ENCODE measurements around the gene SMPDL3B. TPM values are rescaled to one million over a fixed set of nuclear protein-coding genes. Genes with fewer than 3 reads are reported as not detected.
A peak's percentile ranks its signal among the peaks of the same experiment; 100 is the strongest.

Gene SMPDL3B
- total RNA-seq, 1 donor from 2014 or later, result not detected

DNA sequence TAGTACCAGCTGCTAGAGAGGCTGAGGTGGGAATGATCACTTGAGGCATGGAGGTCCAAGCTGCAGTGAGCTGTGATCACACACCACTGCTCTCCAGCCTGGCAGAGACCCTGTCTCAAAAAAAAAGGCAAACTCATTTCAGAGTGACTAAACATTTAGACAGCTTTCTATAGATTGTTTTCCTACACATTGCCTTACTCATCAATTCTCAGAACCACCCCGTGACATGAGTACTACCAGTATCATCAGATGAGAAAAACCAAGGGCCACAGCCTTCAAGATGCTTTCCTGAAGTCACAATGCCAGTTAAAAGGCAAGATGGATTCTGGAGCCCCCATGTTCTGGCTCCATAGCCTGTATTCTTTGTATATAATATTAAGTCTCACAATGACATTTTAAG, 22.4 kb upstream of the SMPDL3B start:
- H3K27ac Mint-ChIP-seq (ENCODE audit: unreplicated experiment), result no peak overlapping the region
- peaks cover 9% of the 10 kb centered on the region for H3K4me1 Mint-ChIP-seq (ENCODE audit: unreplicated experiment)
- H3K27me3 Mint-ChIP-seq (ENCODE audit: unreplicated experiment), result peaks cover 3% of the 10 kb centered on the region
- no peaks in the 10 kb centered on the region for H3K9me3 Mint-ChIP-seq (ENCODE audit: unreplicated experiment)
- peaks cover 11% of the 10 kb centered on the region for H3K36me3 Mint-ChIP-seq (ENCODE audit: unreplicated experiment)
- DNase-seq (ENCODE audit: extremely low spot score, unreplicated experiment), result no peak
- TF ChIP-seq, protein P1, sequence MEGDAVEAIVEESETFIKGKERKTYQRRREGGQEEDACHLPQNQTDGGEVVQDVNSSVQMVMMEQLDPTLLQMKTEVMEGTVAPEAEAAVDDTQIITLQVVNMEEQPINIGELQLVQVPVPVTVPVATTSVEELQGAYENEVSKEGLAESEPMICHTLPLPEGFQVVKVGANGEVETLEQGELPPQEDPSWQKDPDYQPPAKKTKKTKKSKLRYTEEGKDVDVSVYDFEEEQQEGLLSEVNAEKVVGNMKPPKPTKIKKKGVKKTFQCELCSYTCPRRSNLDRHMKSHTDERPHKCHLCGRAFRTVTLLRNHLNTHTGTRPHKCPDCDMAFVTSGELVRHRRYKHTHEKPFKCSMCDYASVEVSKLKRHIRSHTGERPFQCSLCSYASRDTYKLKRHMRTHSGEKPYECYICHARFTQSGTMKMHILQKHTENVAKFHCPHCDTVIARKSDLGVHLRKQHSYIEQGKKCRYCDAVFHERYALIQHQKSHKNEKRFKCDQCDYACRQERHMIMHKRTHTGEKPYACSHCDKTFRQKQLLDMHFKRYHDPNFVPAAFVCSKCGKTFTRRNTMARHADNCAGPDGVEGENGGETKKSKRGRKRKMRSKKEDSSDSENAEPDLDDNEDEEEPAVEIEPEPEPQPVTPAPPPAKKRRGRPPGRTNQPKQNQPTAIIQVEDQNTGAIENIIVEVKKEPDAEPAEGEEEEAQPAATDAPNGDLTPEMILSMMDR (IDR thresholded peaks at IDR 0.05), result no peak
- H3K4me3 Mint-ChIP-seq (ENCODE audit: unreplicated experiment), result no peak overlapping the region

DNA sequence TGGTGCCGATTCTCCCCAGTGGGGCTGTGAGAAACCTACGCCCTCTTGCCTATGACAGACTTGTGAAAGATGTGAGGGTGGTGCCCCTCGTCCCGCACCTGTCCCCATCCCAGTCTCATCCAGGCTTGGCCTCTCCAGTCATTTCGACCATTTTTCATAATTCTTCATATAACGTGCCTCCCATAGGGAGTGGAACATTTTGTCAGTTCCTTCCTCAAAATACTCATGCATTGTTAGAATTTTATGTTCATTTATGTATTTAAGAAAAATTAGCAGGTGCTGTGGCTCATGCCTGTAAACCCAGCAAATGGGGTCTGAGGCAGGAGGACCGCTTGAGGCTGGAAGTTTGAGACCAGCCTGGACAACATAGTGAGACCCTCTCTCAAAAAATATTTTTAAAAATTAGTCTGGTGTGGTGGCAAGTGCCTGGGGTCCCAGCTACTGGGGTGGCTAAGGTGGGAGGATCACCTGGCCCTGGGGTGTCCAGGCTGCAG, 19.7 kb upstream of the SMPDL3B start:
- H3K27me3 Mint-ChIP-seq (ENCODE audit: unreplicated experiment), result peaks cover 20% of the 10 kb centered on the region
- H3K9me3 Mint-ChIP-seq (ENCODE audit: unreplicated experiment), result no peaks in the 10 kb centered on the region
- TF ChIP-seq, protein P1 (IDR thresholded peaks at IDR 0.05), result no peak
- H3K36me3 Mint-ChIP-seq (ENCODE audit: unreplicated experiment), result peaks cover 9% of the 10 kb centered on the region
- peaks cover 9% of the 10 kb centered on the region for H3K4me1 Mint-ChIP-seq (ENCODE audit: unreplicated experiment)
- peak overlapping the region; percentile 100 for H3K4me3 Mint-ChIP-seq (ENCODE audit: unreplicated experiment)
- H3K27ac Mint-ChIP-seq (ENCODE audit: unreplicated experiment), result peak overlapping the region; percentile 96
- no peak for DNase-seq (ENCODE audit: extremely low spot score, unreplicated experiment)

DNA sequence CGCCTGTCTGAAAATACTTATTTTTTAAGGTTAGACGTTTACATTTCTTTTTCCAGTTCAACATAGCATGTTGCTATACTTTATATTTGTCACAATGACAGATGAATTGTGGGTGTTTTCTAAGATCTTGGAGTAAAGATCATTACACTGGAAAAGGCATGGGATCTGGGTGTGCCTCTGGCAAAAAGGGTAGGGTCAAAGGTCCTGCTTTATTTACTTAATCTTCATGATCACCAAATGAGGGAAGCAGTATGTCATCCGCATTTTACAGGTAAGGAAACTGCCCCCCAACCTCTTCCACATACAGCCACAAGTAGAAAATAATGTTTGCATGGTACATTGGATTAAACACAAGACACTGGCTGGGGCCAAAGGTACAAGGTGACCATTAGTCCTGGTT, 12.5 kb upstream of the SMPDL3B start:
- Mint-ChIP-seq H3K27me3 (ENCODE audit: unreplicated experiment) (peaks cover 25% of the 10 kb centered on the region), H3K27ac (ENCODE audit: unreplicated experiment) (no peak overlapping the region), H3K4me3 (ENCODE audit: unreplicated experiment) (no peak overlapping the region), H3K36me3 (ENCODE audit: unreplicated experiment) (no peaks in the 10 kb centered on the region), H3K9me3 (ENCODE audit: unreplicated experiment) (no peaks in the 10 kb centered on the region), H3K4me1 (ENCODE audit: unreplicated experiment) (no peaks in the 10 kb centered on the region)
- TF ChIP-seq, protein P1 (IDR thresholded peaks at IDR 0.05), result no peak
- no peak for DNase-seq (ENCODE audit: extremely low spot score, unreplicated experiment)

DNA sequence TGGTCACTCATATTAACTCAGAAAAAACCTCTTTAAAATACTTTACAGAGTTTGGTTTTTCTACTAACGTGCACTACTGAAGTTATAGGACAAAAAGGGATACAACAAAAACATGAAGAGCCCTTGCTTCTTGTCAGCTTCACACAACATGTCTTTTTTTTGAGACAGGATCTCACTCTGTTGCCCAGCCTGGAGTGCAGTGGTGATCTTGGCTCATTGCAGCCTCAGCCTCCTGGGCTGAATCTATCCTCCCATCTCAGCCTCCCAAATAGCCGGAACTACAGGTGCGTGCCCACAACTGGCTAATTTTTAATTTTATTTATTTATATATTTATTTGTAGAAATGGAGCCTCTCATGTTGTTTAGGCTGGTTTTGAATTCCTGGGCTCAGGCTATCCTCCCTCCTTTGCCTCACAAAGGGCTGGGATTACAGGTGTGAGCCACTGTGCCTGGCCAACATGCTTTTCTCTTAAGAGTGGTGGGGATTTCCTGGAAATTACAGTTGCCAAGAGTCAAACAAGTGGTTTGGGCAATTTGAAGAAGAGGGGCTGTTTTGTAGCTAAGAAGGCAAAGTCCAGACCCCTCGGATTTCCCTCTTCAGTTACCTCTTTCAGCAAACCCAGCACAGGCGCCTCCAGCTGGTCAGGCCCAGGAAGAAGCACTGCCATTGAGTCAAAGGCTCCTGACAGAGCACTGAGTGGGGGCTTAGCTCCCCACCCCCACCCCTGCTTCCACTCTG, 6.4 kb upstream of the SMPDL3B start:
- Mint-ChIP-seq H3K27ac (ENCODE audit: unreplicated experiment) (no peak overlapping the region), H3K9me3 (ENCODE audit: unreplicated experiment) (no peaks in the 10 kb centered on the region), H3K36me3 (ENCODE audit: unreplicated experiment) (no peaks in the 10 kb centered on the region), H3K4me1 (ENCODE audit: unreplicated experiment) (no peaks in the 10 kb centered on the region), H3K4me3 (ENCODE audit: unreplicated experiment) (no peak overlapping the region), H3K27me3 (ENCODE audit: unreplicated experiment) (peaks cover 13% of the 10 kb centered on the region)
- no peak for DNase-seq (ENCODE audit: extremely low spot score, unreplicated experiment)
- TF ChIP-seq, protein P1 (IDR thresholded peaks at IDR 0.05), result no peak

DNA sequence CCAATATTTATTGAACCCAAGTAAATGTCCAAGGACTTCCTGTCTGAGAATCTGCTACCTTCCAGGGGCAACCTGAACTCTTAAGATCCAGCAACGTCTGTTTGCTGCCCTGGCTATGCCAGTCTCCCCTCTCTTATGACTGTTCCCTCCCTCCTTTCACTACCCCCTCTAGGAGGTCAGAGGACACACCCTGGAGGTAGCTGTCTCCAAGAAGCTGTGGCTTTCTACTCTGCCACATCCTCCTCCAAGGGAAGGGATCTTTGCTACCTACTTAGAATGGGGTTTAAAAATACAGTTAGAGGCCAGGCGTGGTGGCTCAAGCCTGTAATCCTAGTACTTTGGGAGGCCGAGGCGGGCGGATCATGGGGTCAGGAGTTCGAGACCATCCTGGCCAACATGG, 3.6 kb upstream of the SMPDL3B start:
- TF ChIP-seq, protein P1 (IDR thresholded peaks at IDR 0.05), result no peak
- Mint-ChIP-seq H3K27ac (ENCODE audit: unreplicated experiment) (no peak overlapping the region), H3K4me3 (ENCODE audit: unreplicated experiment) (no peak overlapping the region), H3K9me3 (ENCODE audit: unreplicated experiment) (no peaks in the 10 kb centered on the region), H3K27me3 (ENCODE audit: unreplicated experiment) (peaks cover 24% of the 10 kb centered on the region), H3K36me3 (ENCODE audit: unreplicated experiment) (no peaks in the 10 kb centered on the region), H3K4me1 (ENCODE audit: unreplicated experiment) (peaks cover 11% of the 10 kb centered on the region)
- no peak for DNase-seq (ENCODE audit: extremely low spot score, unreplicated experiment)
